Esophagus muscularis mucosa (tissue), 4 donors: ENCODE data around the gene ARHGDIB.

Experiments used
- EP300 ChIP-seq: sonication (generic); formaldehyde crosslinking; IDR thresholded peaks from one replicate; pipeline ENCODE4 v1.6.1; 2017; ENCODE audit warnings: antibody characterized with exemption
- POLR2A ChIP-seq: fragments of 450-650 bp; IDR thresholded peaks from one replicate; pipeline ENCODE4 v1.6.1; 2017; ENCODE audit warnings: antibody characterized with exemption, moderate library complexity, mild to moderate bottlenecking, low read depth
- POLR2AphosphoS5 ChIP-seq, 2 donors: sonication (generic); formaldehyde crosslinking; IDR thresholded peaks; one replicate each; pipeline ENCODE4 v1.6.1; 2017; ENCODE audit warnings: antibody characterized with exemption in 2 of 2
- TF ChIP-seq, protein P1 (sequence below), 3 experiments: fragments of 200-600 bp in 2 of 3; fragments of 450-650 bp in 1 of 3; sonication (generic) in 2 of 3; IDR thresholded peaks; one replicate each; pipeline ENCODE4 v1.5.1; 2017 to 2019; ENCODE audit warnings: antibody characterized with exemption in 3 of 3, mild to moderate bottlenecking in 2 of 3, moderate library complexity in 1 of 3

DNA sequence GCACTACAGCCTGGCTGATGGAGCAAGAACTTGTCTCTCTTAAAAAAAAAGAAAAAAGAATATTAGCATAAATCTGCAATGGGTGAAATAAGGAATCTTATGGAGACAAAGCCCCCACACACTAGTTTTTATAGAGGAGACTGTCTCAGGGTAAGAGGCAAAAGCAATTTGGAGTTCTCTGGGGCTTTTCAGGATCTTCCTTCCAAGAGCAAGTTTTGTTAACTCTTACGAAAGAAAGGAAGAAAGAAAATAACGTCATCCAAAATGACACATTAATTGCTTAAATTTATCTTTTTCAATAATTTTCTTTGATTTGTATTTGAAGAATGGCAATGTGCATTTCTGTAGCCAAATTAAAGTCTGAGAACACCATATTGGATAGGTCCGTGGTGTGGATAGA, 15.3 kb upstream of the ARHGDIB start:
- TF ChIP-seq, protein P1, sequence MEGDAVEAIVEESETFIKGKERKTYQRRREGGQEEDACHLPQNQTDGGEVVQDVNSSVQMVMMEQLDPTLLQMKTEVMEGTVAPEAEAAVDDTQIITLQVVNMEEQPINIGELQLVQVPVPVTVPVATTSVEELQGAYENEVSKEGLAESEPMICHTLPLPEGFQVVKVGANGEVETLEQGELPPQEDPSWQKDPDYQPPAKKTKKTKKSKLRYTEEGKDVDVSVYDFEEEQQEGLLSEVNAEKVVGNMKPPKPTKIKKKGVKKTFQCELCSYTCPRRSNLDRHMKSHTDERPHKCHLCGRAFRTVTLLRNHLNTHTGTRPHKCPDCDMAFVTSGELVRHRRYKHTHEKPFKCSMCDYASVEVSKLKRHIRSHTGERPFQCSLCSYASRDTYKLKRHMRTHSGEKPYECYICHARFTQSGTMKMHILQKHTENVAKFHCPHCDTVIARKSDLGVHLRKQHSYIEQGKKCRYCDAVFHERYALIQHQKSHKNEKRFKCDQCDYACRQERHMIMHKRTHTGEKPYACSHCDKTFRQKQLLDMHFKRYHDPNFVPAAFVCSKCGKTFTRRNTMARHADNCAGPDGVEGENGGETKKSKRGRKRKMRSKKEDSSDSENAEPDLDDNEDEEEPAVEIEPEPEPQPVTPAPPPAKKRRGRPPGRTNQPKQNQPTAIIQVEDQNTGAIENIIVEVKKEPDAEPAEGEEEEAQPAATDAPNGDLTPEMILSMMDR (IDR thresholded peaks at IDR 0.05) = no peak
- no peak for TF ChIP-seq POLR2A
- no peak for TF ChIP-seq EP300
- TF ChIP-seq POLR2AphosphoS5 (IDR thresholded peaks at IDR 0.05) = no peak
